Measurements from ENCODE around the gene CDH11. TPM values are rescaled to one million over a fixed set of nuclear protein-coding genes. Genes with fewer than 3 reads are reported as not detected.

CDH11 gene
- total and polyA plus RNA-seq, 2 experiments from 2014 or later: 3.5 to 19.6 TPM

DNA sequence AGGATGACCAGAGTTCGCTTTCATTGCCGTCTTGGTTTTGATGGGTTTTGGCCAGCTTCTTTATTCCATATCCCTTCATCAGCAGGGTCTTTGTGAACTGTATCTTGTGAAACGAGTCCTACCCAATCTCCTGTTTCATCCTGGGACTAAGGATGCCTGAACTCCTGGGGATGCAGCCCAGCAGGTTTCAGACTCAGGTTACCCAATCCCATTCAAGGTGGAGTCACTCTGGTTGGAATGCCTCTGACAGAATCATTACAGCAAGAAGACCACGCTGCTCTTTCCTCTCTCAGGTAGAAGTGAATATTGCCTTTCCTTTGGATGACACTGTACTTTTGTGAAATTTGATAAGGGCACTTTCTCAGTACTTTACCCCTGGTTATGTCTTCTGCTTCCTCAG lies 98.1 kb downstream of the CDH11 start (continued):
- TF ChIP-seq ZNF462 (CRISPR knock-in tag; IDR thresholded peaks at IDR 0.05) (no peak), ZNF331 (CRISPR knock-in tag; IDR thresholded peaks at IDR 0.05; ENCODE audit: low read depth) (no peak), JUNB (IDR thresholded peaks at IDR 0.05; ENCODE audit: unreplicated experiment) (no peak), EZH2 (IDR thresholded peaks at IDR 0.05; ENCODE audit: low read depth, unreplicated experiment) (no peak)
- TF ChIP-seq, protein P1, sequence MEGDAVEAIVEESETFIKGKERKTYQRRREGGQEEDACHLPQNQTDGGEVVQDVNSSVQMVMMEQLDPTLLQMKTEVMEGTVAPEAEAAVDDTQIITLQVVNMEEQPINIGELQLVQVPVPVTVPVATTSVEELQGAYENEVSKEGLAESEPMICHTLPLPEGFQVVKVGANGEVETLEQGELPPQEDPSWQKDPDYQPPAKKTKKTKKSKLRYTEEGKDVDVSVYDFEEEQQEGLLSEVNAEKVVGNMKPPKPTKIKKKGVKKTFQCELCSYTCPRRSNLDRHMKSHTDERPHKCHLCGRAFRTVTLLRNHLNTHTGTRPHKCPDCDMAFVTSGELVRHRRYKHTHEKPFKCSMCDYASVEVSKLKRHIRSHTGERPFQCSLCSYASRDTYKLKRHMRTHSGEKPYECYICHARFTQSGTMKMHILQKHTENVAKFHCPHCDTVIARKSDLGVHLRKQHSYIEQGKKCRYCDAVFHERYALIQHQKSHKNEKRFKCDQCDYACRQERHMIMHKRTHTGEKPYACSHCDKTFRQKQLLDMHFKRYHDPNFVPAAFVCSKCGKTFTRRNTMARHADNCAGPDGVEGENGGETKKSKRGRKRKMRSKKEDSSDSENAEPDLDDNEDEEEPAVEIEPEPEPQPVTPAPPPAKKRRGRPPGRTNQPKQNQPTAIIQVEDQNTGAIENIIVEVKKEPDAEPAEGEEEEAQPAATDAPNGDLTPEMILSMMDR (conservative IDR thresholded peaks at IDR 0.05; ENCODE audit: low read depth in 2 of 2): no peak

GRCh38 chr16:65021852-65022595 lies 99.8 kb downstream of the CDH11 start:
- no peaks in the 10 kb centered on the region for H3K79me2 ChIP-seq (replicated peaks; ENCODE audit: insufficient read depth)
- no peak overlapping the region for H3K4me3 Mint-ChIP-seq

More at GRCh38 chr16:65021852-65022595, 99.8 kb downstream of the CDH11 start:
- DNase-seq (ENCODE audit: low spot score) (no peak), ATAC-seq (no peak)
- H3K27ac Mint-ChIP-seq: no peak overlapping the region
- TF ChIP-seq NANOG (IDR thresholded peaks at IDR 0.05; ENCODE audit: borderline replicate concordance): no peak
- TF ChIP-seq, protein P2, sequence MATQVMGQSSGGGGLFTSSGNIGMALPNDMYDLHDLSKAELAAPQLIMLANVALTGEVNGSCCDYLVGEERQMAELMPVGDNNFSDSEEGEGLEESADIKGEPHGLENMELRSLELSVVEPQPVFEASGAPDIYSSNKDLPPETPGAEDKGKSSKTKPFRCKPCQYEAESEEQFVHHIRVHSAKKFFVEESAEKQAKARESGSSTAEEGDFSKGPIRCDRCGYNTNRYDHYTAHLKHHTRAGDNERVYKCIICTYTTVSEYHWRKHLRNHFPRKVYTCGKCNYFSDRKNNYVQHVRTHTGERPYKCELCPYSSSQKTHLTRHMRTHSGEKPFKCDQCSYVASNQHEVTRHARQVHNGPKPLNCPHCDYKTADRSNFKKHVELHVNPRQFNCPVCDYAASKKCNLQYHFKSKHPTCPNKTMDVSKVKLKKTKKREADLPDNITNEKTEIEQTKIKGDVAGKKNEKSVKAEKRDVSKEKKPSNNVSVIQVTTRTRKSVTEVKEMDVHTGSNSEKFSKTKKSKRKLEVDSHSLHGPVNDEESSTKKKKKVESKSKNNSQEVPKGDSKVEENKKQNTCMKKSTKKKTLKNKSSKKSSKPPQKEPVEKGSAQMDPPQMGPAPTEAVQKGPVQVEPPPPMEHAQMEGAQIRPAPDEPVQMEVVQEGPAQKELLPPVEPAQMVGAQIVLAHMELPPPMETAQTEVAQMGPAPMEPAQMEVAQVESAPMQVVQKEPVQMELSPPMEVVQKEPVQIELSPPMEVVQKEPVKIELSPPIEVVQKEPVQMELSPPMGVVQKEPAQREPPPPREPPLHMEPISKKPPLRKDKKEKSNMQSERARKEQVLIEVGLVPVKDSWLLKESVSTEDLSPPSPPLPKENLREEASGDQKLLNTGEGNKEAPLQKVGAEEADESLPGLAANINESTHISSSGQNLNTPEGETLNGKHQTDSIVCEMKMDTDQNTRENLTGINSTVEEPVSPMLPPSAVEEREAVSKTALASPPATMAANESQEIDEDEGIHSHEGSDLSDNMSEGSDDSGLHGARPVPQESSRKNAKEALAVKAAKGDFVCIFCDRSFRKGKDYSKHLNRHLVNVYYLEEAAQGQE (IDR thresholded peaks at IDR 0.05; ENCODE audit: unreplicated experiment): no peak
- no peak for TF ChIP-seq STAT1 (IDR thresholded peaks at IDR 0.05; ENCODE audit: unreplicated experiment)
- no peak for TF ChIP-seq EZH2 (IDR thresholded peaks at IDR 0.05; ENCODE audit: low read depth, unreplicated experiment)
- H4K20me1 ChIP-seq (replicated peaks; ENCODE audit: insufficient read depth): no peaks in the 10 kb centered on the region
- H3K36me3 ChIP-seq (ENCODE audit: insufficient read depth): no peaks in the 10 kb centered on the region
- H3K27me3 Mint-ChIP-seq (ENCODE audit: insufficient read depth, low read depth, poor library complexity): no peaks in the 10 kb centered on the region
- H3K27me3 ChIP-seq (ENCODE audit: insufficient read depth): no peaks in the 10 kb centered on the region
- H3K9me3 Mint-ChIP-seq: peaks cover 7% of the 10 kb centered on the region; the same call in 2 of the 3 replicates
- 0 out of 3 replicates have a peak, but pooled peaks cover 5% of the 10 kb centered on the region for H3K4me1 Mint-ChIP-seq
- H3K4me3 ChIP-seq: no peak overlapping the region
- peaks cover 11% of the 10 kb centered on the region; the same call in 2 of the 3 replicates for H3K36me3 Mint-ChIP-seq (ENCODE audit: low read depth)
- no peaks in the 10 kb centered on the region for H3K4me1 ChIP-seq (ENCODE audit: insufficient read depth)
- H3K27ac ChIP-seq (ENCODE audit: low read depth): no peak overlapping the region
- no peaks in the 10 kb centered on the region for H3F3A ChIP-seq (replicated peaks; ENCODE audit: low read depth)
- no peak overlapping the region for H3K4me2 ChIP-seq
- no peak overlapping the region for H2AFZ ChIP-seq
- H3K9me2 ChIP-seq (ENCODE audit: insufficient read depth): peaks cover 25% of the 10 kb centered on the region
